Activated CD4-positive, alpha-beta T cell treated with anti-CD3 and anti-CD28 coated beads, Interleukin-2, amount 50 U/mL, for 1 hour (primary cell): ENCODE results near the gene HTR4.

ENCODE experiments used
- DNase-seq: peaks from one replicate; pipeline ENCODE4 v3.0.0-alpha.2; 2020

The HTR4 gene

DNA sequence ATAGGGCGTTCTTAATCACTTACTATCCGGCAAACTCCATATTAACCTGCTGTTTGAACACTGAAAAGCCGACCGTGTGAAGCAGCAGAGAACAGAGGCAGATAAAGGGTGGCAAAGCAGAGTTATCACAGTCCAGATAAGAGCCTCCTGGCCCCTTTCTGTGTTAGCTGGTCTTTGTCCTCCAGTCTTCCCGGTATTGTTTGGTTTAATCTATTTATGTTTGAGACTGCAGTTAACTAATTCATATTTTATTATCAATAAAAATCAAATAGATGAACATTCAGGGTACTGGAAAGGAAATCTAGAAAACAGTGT lies 6.0 kb upstream of the HTR4 start:
- no peak for DNase-seq

DNA sequence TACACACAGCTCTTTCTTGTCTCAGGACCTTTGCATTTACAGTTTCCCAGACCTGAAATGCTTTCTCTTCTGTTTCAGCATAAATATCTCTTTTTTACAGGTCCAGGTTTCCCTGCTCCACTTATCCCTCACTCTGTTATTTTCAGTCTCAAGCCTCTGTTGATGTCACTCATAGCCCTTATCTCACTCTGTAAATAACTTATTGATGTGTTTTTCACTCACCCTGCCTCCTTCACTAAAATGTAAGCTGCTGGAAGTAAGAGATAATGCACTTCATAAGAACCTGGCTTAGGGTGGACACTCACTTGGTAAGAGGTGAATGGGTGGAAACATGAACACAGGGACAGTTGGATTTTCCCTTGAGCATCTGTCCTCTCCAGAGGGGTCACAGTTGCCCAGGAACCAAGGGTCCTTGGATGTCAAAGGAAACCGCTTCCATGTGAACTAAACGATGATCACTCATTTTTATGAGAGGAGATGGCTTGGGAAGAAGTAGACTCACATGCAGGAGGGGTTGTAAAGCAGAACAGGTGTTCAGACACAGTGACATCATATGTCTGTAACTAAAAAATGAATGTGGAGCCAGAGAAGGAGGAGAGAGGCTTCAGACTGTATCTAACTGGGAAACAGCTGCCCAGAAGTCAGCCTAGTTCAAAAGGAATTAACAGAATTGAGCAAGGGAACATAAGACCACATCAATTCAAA lies 5.5 kb upstream of the HTR4 start:
- DNase-seq = no peak

DNA sequence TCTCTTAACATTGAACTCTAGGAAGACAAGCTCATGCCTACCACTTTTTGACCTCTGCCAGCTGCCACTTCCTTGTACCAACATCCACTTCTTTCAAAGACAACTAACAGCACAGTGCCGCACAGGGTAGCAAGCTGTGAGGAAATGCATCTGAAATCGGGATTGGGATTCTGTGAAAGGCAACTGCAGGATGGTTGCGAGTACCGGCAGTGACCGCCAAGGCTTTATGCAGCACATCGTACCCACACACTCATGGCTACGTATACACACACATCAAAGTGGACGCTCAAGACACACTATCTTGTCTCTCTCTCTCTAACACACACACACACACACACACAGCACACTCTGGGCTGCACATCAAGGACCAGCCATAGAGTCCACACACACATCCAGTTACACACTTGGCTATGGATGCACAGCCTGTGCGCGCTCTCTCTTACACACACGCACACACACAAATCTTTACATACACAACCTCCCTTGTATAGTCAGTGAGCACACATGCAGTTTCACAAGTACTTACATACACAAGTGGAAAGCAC lies 964 bp downstream of the HTR4 start:
- no peak for DNase-seq

DNA sequence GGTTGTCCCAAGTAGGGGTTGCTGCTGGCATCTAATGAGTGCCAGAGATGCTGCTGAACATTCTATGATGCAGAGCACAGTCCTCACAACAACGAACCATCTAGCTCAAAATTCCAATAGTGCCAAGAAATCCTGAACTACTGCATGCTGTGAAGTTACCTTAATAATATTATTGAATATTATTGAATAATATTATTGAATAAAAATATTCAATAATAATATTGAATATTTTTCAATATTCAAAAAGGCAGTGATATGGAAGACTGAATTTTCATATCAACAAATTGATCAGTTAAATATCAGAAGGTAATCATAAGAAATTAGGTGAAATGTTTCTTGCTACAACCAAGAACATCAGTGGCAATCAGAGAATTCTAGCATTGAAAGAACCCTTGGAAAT lies 2.8 kb downstream of the HTR4 start:
- no peak for DNase-seq

DNA sequence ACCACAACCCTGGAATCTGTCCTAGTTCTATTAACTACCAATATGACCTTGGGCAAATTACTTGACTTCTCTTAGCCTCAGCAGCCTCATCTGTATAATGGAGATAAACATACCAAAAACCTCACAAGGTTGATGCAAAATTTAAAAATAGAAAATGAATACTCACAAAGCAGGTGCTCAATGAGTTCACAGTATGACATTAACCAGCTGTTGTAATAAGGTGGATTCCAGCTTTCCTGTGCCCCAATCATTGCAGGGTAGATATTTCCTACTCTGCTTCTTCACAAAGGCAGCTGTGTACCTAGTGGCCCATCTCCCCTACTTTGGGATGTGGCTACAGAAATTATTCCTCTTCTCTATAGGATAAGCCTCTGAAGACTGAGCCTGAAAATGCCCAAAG lies 8.8 kb downstream of the HTR4 start:
- no peak for DNase-seq

- DNase-seq = no peak
Measured at GRCh38 chr5:148641735-148642134, 12.6 kb downstream of the HTR4 start.

DNA sequence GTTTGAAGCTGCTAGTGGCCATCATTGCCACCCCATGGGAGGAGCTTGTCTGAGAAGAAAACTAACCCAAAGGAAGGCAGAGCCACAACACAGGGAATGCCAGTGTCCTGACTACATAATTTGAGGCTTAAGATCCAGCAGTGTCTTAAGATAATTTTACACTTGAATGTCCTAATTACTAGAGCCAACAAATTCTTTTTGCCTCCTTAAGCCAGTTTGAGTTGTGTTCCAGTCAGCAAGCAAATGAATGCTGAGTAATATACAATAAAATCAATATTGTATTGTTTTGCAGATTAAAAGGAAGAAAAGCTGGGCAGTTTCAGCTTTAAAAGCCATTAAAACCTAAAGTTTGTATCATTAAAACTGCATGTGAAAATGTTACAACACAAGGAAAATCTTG lies 13.9 kb downstream of the HTR4 start:
- no peak for DNase-seq

GRCh38 chr5:148639081-148639480 lies 15.2 kb downstream of the HTR4 start:
- DNase-seq = no peak

DNA sequence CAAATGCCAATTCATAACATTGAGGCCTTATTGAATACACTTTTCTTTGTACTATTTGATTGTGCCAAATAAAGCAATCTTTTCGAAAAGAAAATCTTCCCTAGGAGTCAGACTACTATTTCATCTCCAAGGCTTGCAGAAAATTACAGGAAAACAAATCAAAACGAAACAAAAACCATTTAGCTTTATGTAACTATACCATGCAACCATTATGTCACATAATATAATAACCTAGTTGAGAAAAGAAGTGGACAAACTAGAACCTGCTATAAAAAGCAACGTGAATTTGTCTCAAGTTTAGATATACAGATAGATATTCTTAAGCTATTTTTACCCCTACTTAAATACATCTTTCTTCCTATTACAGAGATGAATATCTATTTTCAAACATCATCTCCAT lies 18.0 kb downstream of the HTR4 start:
- DNase-seq = no peak

- no peak for DNase-seq
Measured at GRCh38 chr5:148635321-148636083, 18.8 kb downstream of the HTR4 start.

DNA sequence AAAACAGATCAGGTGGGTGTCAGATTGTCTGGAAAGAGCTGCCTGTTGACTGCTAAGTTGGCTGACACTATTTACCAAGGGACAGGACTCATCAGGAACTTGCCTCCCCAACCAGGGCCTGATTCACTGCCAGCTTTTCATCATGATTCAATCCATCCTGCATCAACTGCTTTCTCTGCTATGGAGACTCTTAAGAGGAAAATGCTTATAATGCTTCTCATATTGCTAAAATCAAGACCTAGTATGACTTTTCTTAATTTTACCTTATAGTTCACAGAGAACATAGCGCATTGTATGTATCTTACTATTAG lies 21.3 kb downstream of the HTR4 start:
- DNase-seq = no peak

- DNase-seq = no peak
Measured at GRCh38 chr5:148632255-148633066, 21.9 kb downstream of the HTR4 start.

- no peak for DNase-seq
Measured at GRCh38 chr5:148626986-148627385, 27.3 kb downstream of the HTR4 start.

GRCh38 chr5:148626081-148626613 lies 28.2 kb downstream of the HTR4 start:
- DNase-seq = no peak

DNA sequence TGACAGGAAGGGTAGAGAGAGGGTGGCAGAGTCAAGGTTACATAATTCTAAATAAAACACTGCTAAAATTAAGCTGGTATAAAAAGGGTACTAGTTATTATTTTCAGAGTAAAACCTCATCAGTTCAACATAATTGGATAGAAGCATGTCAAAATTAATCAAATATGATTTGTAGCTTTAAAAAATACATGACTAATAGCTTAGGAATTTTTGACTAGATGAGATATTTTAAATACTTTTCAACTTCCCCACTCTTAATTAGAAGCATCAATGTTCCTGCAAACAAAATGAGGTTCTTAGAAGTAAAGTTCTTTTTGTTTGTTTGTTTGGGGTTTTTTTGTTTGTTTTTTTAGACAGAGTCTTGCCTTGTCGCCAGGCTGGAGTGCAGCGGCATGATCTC lies 29.1 kb downstream of the HTR4 start:
- DNase-seq = no peak

- DNase-seq = no peak
Measured at GRCh38 chr5:148623741-148624140, 30.6 kb downstream of the HTR4 start.

- no peak for DNase-seq
Measured at GRCh38 chr5:148623101-148623500, 31.2 kb downstream of the HTR4 start.

DNA sequence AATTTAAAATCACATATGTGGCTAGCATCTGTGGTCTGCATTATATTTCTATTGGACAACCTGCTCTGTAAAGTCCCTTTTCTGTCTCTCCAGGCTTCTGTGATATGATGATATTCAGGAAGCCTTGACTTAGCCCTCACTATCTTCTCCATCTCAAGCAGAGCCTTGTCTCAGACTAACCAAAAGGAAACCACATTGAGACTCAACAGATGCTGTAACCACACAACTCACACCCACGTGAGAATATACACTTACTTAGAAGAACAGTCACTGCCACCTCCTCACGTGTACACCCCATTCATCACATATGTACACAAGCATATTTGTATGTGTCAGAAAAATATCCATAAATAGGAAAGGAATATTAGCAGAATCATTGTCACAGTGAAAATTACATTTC lies 33.6 kb downstream of the HTR4 start:
- DNase-seq = no peak

DNA sequence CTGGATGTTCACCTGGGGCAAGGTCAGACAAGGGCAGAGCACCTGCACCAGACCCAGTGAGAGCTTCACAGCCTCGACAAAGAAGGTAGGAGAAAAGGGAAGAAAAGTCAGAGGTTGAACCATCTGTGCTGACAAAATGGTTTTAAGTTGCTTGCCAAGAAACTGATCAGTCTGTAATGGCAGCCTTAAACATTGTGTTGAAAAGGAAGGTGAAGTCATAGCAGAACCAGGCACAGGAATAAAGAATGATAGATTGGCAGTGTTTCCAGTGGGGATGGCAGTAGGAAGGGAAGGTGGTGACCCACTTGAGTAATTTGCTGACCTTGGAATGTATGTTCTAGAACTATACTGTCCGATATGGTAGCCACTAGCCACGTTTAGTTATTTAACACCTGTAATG lies 34.2 kb downstream of the HTR4 start:
- no peak for DNase-seq

DNA sequence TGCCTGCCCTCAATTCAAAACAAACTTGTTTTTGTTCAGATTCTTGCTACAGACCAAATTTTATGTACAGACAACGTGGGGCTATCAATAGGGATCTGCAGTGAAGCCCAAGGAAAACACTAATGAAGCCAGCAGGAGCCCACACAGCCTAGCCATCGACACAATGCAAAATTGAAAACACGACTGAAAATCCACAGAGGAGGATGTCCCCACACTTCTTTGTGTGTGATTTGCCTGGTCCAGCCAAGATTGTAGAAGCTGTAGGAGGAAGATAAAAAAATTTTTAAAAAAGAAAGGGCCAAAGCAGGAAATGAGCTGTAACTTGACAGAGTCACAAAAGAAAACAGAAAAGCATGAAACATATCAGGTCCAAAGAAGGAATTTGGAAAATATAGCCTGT lies 34.8 kb downstream of the HTR4 start:
- no peak for DNase-seq

- no peak for DNase-seq
Measured at GRCh38 chr5:148615644-148616275, 38.6 kb downstream of the HTR4 start.

DNA sequence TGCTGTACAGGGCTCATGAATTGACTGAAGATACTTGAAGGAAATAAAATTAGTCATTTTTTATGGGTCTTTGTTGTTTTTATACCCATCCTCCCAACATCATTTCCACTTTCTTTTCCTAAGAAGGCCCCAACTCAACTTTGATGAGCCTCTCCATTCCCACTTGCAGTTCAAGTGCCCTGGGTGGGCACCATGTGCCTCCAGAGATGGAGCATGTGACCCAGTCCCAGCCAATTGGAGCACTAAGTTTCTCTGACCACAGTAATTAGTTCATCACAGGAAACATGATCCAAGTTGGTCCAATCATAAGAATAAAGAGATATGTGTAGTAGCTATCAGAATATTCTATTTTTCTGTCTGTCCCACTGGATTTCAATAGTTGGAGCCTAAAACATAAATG lies 46.9 kb downstream of the HTR4 start:
- no peak for DNase-seq

- DNase-seq = no peak
Measured at GRCh38 chr5:148606296-148606695, 48.0 kb downstream of the HTR4 start.
